Stomach (tissue), 4 donors: ENCODE results near the gene ERLEC1.

ENCODE experiments used
- EP300 ChIP-seq: sonication (generic); formaldehyde crosslinking; IDR thresholded peaks from one replicate; pipeline ENCODE4 v1.6.1; 2017; ENCODE audit warnings: antibody characterized with exemption
- POLR2A ChIP-seq, 4 donors: fragments of 450-650 bp; IDR thresholded peaks; one replicate each; pipeline ENCODE4 v1.6.1; 2016; ENCODE audit warnings: antibody characterized with exemption in 4 of 4, control low read depth in 2 of 4, mild to moderate bottlenecking in 1 of 4, moderate library complexity in 1 of 4
- POLR2AphosphoS5 ChIP-seq, 3 donors: sonication (generic); formaldehyde crosslinking; IDR thresholded peaks; one replicate each; pipeline ENCODE4 v1.6.1; 2016; ENCODE audit warnings: antibody characterized with exemption in 3 of 3
- TF ChIP-seq, protein P1 (sequence below), 7 experiments: fragments of 450-650 bp in 4 of 7; fragments of 200-600 bp in 3 of 7; sonication (generic) in 3 of 7; IDR thresholded peaks; one replicate each; pipeline ENCODE4 v1.5.1; 2016 to 2019; ENCODE audit warnings: antibody characterized with exemption in 7 of 7, control low read depth in 2 of 7, mild to moderate bottlenecking in 1 of 7

DNA sequence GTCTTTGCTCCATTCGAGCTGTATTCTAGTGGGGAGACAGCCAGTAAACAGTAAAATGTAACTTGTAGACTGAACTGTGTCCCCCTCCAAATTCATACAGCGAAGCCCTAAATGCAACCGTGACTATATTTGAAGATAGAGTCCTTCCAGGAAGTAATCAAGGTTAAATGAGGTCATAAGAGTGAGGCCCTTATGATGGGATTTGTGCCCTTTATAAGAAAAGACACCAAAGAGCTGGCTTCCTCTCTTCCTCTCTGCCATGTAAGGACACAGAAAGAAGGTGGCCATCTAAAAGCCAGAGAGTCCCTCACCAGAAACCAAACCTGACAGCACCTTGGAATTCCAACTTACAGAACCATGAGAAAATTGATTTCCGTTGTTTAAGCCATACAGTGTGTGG is 41.5 kb downstream of the ERLEC1 start:
- TF ChIP-seq, protein P1, sequence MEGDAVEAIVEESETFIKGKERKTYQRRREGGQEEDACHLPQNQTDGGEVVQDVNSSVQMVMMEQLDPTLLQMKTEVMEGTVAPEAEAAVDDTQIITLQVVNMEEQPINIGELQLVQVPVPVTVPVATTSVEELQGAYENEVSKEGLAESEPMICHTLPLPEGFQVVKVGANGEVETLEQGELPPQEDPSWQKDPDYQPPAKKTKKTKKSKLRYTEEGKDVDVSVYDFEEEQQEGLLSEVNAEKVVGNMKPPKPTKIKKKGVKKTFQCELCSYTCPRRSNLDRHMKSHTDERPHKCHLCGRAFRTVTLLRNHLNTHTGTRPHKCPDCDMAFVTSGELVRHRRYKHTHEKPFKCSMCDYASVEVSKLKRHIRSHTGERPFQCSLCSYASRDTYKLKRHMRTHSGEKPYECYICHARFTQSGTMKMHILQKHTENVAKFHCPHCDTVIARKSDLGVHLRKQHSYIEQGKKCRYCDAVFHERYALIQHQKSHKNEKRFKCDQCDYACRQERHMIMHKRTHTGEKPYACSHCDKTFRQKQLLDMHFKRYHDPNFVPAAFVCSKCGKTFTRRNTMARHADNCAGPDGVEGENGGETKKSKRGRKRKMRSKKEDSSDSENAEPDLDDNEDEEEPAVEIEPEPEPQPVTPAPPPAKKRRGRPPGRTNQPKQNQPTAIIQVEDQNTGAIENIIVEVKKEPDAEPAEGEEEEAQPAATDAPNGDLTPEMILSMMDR (IDR thresholded peaks at IDR 0.05): no peak
- no peak for TF ChIP-seq POLR2A (IDR thresholded peaks at IDR 0.05)
- TF ChIP-seq POLR2AphosphoS5 (IDR thresholded peaks at IDR 0.05): no peak
- no peak for TF ChIP-seq EP300
